OCI-LY1 (cell line): Measurements from ENCODE around the gene PARD3B.

Experiments used
- EZH2 ChIP-seq: fragments of 200-600 bp; sonication (generic), shearing (Covaris generic); IDR thresholded peaks from 2 replicates; pipeline ENCODE4 v1.8.0; 2017; ENCODE audit warnings: borderline replicate concordance, mixed run types, mild to moderate bottlenecking, antibody characterized with exemption, low read length, moderate library complexity, mixed read lengths
- TF ChIP-seq, protein P1 (sequence below): fragments of 200-600 bp; sonication (generic), shearing (Covaris generic); IDR thresholded peaks from 2 replicates; pipeline ENCODE4 v1.5.1; 2017; ENCODE audit warnings: mild to moderate bottlenecking, antibody characterized with exemption, low read length, moderate library complexity, mixed read lengths

DNA sequence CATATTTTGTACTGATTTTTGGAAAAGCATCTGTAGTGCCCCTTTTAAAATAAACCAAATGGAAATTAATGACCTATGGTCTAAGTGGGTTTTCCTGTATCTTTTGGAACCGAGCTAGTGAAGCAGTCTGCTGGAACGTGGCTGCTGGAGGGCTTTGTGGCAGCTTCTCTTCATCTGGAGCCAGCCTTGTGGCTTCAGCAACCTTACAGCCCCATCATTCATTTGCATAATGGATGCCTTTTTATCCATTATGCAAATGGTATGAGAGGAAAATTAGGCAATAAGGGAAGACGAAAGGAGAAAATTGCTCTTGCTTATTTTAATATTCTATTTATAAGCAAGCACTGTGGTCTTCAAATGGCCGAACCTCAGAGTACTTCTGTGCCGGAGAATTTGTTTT, 421.0 kb downstream of the PARD3B start:
- TF ChIP-seq, protein P1, sequence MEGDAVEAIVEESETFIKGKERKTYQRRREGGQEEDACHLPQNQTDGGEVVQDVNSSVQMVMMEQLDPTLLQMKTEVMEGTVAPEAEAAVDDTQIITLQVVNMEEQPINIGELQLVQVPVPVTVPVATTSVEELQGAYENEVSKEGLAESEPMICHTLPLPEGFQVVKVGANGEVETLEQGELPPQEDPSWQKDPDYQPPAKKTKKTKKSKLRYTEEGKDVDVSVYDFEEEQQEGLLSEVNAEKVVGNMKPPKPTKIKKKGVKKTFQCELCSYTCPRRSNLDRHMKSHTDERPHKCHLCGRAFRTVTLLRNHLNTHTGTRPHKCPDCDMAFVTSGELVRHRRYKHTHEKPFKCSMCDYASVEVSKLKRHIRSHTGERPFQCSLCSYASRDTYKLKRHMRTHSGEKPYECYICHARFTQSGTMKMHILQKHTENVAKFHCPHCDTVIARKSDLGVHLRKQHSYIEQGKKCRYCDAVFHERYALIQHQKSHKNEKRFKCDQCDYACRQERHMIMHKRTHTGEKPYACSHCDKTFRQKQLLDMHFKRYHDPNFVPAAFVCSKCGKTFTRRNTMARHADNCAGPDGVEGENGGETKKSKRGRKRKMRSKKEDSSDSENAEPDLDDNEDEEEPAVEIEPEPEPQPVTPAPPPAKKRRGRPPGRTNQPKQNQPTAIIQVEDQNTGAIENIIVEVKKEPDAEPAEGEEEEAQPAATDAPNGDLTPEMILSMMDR: no peak
- no peak for TF ChIP-seq EZH2
